T-cell (primary cell): ENCODE results near the gene TCEAL1. TPM values are rescaled to one million over a fixed set of nuclear protein-coding genes. Genes with fewer than 3 reads are reported as not detected.

Experiments used
- ATAC-seq, 4 experiments: fragments of 200-7000 bp in 3 of 4; fragments of 150-1000 bp in 1 of 4; cut with Tn5 transposase; replicated peaks in 1 of 4; 1 replicate in 3 of 4; 2 replicates in 1 of 4; pipeline ENCODE4 v1.10.0; 2021; ENCODE audit warnings: moderate library complexity in 3 of 4, mild to moderate bottlenecking in 2 of 4, moderate number of reproducible peaks in 1 of 4
- CTCF ChIA-PET, 2 donors: fragments of 300-600 bp; sonication (Branson Sonifier 250); formaldehyde crosslinking; loops; one replicate each; lab custom pipeline; 2022; ENCODE audit warnings: antibody characterized with exemption in 2 of 2; lab: Charles Lee
- POLR2A ChIA-PET, 2 donors: fragments of 300-600 bp; sonication (Branson Sonifier 250); formaldehyde crosslinking; loops; one replicate each; lab custom pipeline; 2022; ENCODE audit warnings: antibody characterized with exemption in 2 of 2; lab: Charles Lee
- DNase-seq, 35 experiments: peaks; one replicate each; pipeline versions ENCODE4 v3.0.0 to v3.0.0-alpha.2; 2013 to 2023
- H3K27ac ChIP-seq: one replicate; pipeline ENCODE4 v1.5.1; 2013; ENCODE audit warnings: low read length
- H3K27me3 ChIP-seq, 2 experiments: replicated peaks in 1 of 2; 1 replicate in 1 of 2; 2 replicates in 1 of 2; pipeline versions ENCODE4 v1.6.1 to v1.7.0; 2013; ENCODE audit warnings: low read length in 1 of 2, mixed read lengths in 1 of 2; ENCODE audit not compliant: control insufficient read depth in 2 of 2, insufficient read depth in 2 of 2; ENCODE audit errors: extremely low read depth in 1 of 2
- H3K36me3 ChIP-seq, 2 donors: 1 replicate in 1 of 2; 2 replicates in 1 of 2; pipeline versions ENCODE4 v1.6.1 to v1.7.0; 2013; ENCODE audit warnings: low read length in 1 of 2; ENCODE audit not compliant: control insufficient read depth in 2 of 2, insufficient read depth in 1 of 2; ENCODE audit errors: extremely low read depth in 1 of 2
- H3K4me1 ChIP-seq, 2 experiments: 1 replicate in 1 of 2; 2 replicates in 1 of 2; pipeline versions ENCODE4 v1.6.1 to v1.7.0; 2013; ENCODE audit warnings: low read length in 2 of 2, mixed read lengths in 1 of 2; ENCODE audit not compliant: insufficient read depth in 2 of 2, control insufficient read depth in 1 of 2; ENCODE audit errors: extremely low read depth in 1 of 2
- H3K4me3 ChIP-seq, 2 donors: 1 replicate in 1 of 2; 2 replicates in 1 of 2; pipeline versions ENCODE4 v1.5.1 to v1.7.0; 2013; ENCODE audit warnings: mild to moderate bottlenecking in 2 of 2, low read length in 1 of 2, moderate library complexity in 1 of 2; ENCODE audit not compliant: control insufficient read depth in 1 of 2; ENCODE audit errors: extremely low read depth in 1 of 2
- H3K9me3 ChIP-seq: 2 replicates; pipeline ENCODE4 v1.7.0; 2013
- H3K27ac Mint-ChIP-seq, 2 donors: one replicate each; pipeline ENCODE4 v1.8.0; 2020 to 2021; ENCODE audit warnings: mild to moderate bottlenecking in 2 of 2, mixed read lengths in 2 of 2
- H3K27me3 Mint-ChIP-seq, 2 donors: one replicate each; pipeline ENCODE4 v1.8.0; 2021 to 2022; ENCODE audit warnings: mixed read lengths in 2 of 2
- H3K36me3 Mint-ChIP-seq: one replicate; pipeline ENCODE4 v1.8.0; 2021; ENCODE audit warnings: mixed read lengths
- H3K4me1 Mint-ChIP-seq, 3 donors: one replicate each; pipeline ENCODE4 v1.8.0; 2020 to 2022; ENCODE audit warnings: mixed read lengths in 3 of 3, mild to moderate bottlenecking in 1 of 3
- H3K4me3 Mint-ChIP-seq, 3 donors: one replicate each; pipeline ENCODE4 v1.8.0; 2020 to 2022; ENCODE audit warnings: mild to moderate bottlenecking in 3 of 3, mixed read lengths in 3 of 3, moderate library complexity in 3 of 3
- H3K9me3 Mint-ChIP-seq, 3 donors: one replicate each; pipeline ENCODE4 v1.8.0; 2020 to 2022; ENCODE audit warnings: mixed read lengths in 3 of 3
- WGBS: methylation state at CpG from one replicate; pipeline ENCODE4 v1.1.5; 2013; ENCODE audit warnings: missing lambda C conversion rate; ENCODE audit not compliant: insufficient coverage; 5-methylcytosine and 5-hydroxymethylcytosine counted together
- total RNA-seq, 35 experiments: library from RNA in 6 of 35; stranded (reverse) in 6 of 35; fragments of 120-200 nt in 1 of 35; gene quantifications; one replicate each; pipeline versions ENCODE4 v1.2.1 to v1.2.4 and lab custom pipeline; 2013 to 2026

The TCEAL1 gene
- total RNA-seq, 5 donors from 2014 or later (not counting 1 experiment from before 2014, with no cell fraction given), result 5.0 to 10.0 (median 7.7) TPM

DNA sequence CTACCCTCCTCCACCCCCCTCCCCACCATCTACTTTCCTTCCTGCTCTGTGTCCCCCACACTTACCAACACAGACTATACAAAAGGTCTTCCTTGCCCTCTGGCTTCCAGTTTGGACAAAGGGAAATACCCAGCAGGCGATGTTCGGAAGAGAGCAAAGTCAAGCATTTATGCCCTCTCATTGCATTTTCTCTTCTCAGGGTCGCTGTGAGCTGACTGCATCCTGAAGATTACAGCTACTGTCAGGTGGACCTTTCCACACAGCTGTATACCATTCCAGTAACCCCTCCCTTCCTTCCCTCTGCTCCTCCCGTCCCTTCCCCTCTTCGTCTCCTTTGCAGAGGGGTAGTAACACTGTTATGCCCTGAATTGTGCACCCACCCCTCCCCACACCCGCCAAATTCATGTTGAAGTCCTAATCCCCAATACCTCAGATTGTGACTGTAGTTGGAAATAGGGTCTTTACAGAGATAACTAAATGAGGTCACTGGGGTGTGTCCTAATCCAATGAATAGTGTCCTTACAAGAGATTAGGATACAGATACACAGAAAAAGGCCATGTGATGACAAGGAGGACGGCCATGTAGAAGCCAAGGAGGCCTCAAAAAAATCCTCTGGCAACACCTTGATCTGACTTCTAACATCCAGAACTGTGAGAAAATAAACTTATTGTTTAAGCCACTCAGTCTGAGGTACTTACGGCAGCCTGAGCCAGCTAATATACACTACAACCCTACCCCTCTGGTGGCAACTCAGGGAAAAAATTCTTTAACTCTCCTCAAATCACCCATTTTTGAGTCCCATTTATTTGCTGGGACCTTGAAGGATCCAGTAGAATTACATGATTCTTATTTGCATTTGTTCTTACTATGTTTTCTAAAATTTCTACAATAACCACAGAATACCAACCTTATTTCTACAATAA is 46.0 kb downstream of the TCEAL1 start:
- no peaks in the 10 kb centered on the region for H3K27me3 ChIP-seq
- CTCF ChIA-PET, result no interaction called here
- Mint-ChIP-seq H3K4me3 (no peak overlapping the region), H3K27ac (no peak overlapping the region), H3K4me1 (peaks cover 0 to 15% (median 2%) of the 10 kb centered on the region in 3 donors), H3K36me3 (peaks cover 31% of the 10 kb centered on the region), H3K27me3 (peaks cover 0 to 14% of the 10 kb centered on the region in 2 donors), H3K9me3 (no peaks in the 10 kb centered on the region)
- 93% methylated on average over 3 of the region's 8 CpGs for WGBS
- no peaks in the 10 kb centered on the region for H3K4me1 ChIP-seq
- no peak overlapping the region for H3K27ac ChIP-seq
- DNase-seq (no peak), ATAC-seq (no peak)
- H3K36me3 ChIP-seq, result peaks cover 0 to 41% of the 10 kb centered on the region in 2 donors
- H3K4me3 ChIP-seq, result no peak overlapping the region
- POLR2A ChIA-PET, result interaction anchor here in 1 of 2 donors (0.6 kb wide), 1 partner anchor 444 kb away, joined by 11 read pairs; no protein-coding TSS in a partner anchor
- H3K9me3 ChIP-seq, result no peaks in the 10 kb centered on the region

DNA sequence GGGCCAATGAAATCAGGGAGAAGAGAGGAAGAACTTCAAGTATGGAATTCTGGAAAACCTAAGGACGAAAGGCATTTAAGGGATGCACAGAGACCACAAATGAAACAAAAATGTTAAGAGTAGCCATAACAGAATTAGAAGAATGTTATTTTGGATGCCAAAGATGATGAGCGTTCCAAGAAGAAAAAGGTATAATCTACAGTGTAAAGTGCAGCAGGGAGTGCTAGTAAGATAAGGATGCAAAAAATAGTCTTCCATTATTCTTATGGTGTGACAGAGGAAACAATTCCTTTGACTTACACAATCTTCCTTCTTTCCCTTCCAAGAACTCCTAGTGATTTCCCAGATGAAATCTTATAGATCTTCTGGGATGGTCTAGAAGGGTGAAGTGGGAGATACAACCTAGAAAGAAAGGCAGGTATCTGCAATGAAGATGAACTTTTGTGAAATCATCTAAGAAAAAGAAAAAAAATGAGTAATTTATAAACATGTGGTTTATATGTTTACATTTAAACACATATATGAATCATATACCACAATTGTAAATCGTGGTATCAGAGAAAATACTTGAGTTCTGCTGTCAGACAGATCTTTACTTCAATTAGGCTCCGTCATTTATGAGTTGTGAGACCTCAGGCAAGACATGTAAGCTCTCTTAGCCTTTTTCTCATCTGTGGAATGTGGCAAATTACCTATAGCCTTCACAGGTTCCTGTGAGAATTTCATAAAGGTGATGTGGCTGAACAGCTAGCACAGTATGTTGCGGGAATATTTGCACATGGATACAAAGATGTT is 49.6 kb downstream of the TCEAL1 start:
- Mint-ChIP-seq H3K27ac (no peak overlapping the region), H3K36me3 (peaks cover 31% of the 10 kb centered on the region), H3K27me3 (peaks cover 0 to 11% of the 10 kb centered on the region in 2 donors), H3K4me3 (no peak overlapping the region), H3K4me1 (peaks cover 2 to 15% (median 3%) of the 10 kb centered on the region in 3 donors), H3K9me3 (no peaks in the 10 kb centered on the region)
- DNase-seq (no peak), ATAC-seq (no peak)
- ChIA-PET POLR2A (no interaction called here), CTCF (no interaction called here)
- H3K4me1 ChIP-seq, result no peaks in the 10 kb centered on the region
- no peaks in the 10 kb centered on the region for H3K9me3 ChIP-seq
- H3K4me3 ChIP-seq, result no peak overlapping the region
- no peaks in the 10 kb centered on the region for H3K27me3 ChIP-seq
- H3K36me3 ChIP-seq, result peaks cover 0 to 44% of the 10 kb centered on the region in 2 donors
- no peak overlapping the region for H3K27ac ChIP-seq
- 100% methylated on average over 1 of the region's 5 CpGs for WGBS

Other genes starting within 250 kb of the TCEAL1 start
- under 1 TPM in 3 of 5 donors, not detected in 2; 0.07 to 0.18 (median 0.16) TPM for gene RAB40A, start 109.5 kb upstream of the TCEAL1 start, total RNA-seq
- 10 to 100 TPM in 2 of 5 donors, 1 to 10 TPM in 3; 9.4 to 12.4 (median 9.4) TPM for gene TCEAL4, start 43.5 kb upstream of the TCEAL1 start, total RNA-seq
- gene TCEAL3, start 21.0 kb upstream of the TCEAL1 start, total RNA-seq, result 1 to 10 TPM; 4.3 to 6.8 (median 5.8) TPM
- 100 to 1,000 TPM in 2 of 5 donors, 10 to 100 TPM in 3; 72.4 to 152 (median 86.9) TPM for gene MORF4L2, start 57.7 kb downstream of the TCEAL1 start, total RNA-seq
- not detected for gene TMEM31, start 81.9 kb downstream of the TCEAL1 start, total RNA-seq
- gene PLP1, start 147.9 kb downstream of the TCEAL1 start, total RNA-seq, result not detected
- under 1 TPM; 0.15 to 0.41 (median 0.20) TPM for gene RAB9B, start 203.3 kb downstream of the TCEAL1 start, total RNA-seq